GM19240 (cell line): Measurements from ENCODE around the gene SRGAP3.

Experiments used
- DNase-seq: peaks from one replicate; pipeline ENCODE4 v3.0.0; 2011; ENCODE audit warnings: low spot score; ENCODE audit not compliant: insufficient read length

The SRGAP3 gene

GRCh38 chr3:9146367-9147071, 102.9 kb downstream of the SRGAP3 start:
- no peak for DNase-seq

- DNase-seq, result no peak
Measured at GRCh38 chr3:9143184-9143583, 106.3 kb downstream of the SRGAP3 start.

GRCh38 chr3:9142362-9142761, 107.1 kb downstream of the SRGAP3 start:
- no peak for DNase-seq

GRCh38 chr3:9141928-9142289, 107.5 kb downstream of the SRGAP3 start:
- DNase-seq, result no peak

GRCh38 chr3:9139366-9139765, 110.1 kb downstream of the SRGAP3 start:
- DNase-seq, result no peak

- no peak for DNase-seq
Measured at GRCh38 chr3:9137676-9138075, 111.8 kb downstream of the SRGAP3 start.

- no peak for DNase-seq
Measured at GRCh38 chr3:9136746-9137465, 112.5 kb downstream of the SRGAP3 start.

GRCh38 chr3:9135930-9136525, 113.4 kb downstream of the SRGAP3 start:
- DNase-seq, result no peak

- DNase-seq, result no peak
Measured at GRCh38 chr3:9135526-9135925, 113.9 kb downstream of the SRGAP3 start.

- no peak for DNase-seq
Measured at GRCh38 chr3:9133656-9134055, 115.8 kb downstream of the SRGAP3 start.

GRCh38 chr3:9130345-9131305, 118.8 kb downstream of the SRGAP3 start:
- no peak for DNase-seq

- DNase-seq, result no peak
Measured at GRCh38 chr3:9129365-9129764, 120.1 kb downstream of the SRGAP3 start.

- no peak for DNase-seq
Measured at GRCh38 chr3:9125278-9125951, 124.0 kb downstream of the SRGAP3 start.

- DNase-seq, result no peak
Measured at GRCh38 chr3:9124730-9125129, 124.7 kb downstream of the SRGAP3 start.

- DNase-seq, result no peak
Measured at GRCh38 chr3:9123840-9124239, 125.6 kb downstream of the SRGAP3 start.

- no peak for DNase-seq
Measured at GRCh38 chr3:9122732-9123364, 126.6 kb downstream of the SRGAP3 start.

- DNase-seq, result no peak
Measured at GRCh38 chr3:9121366-9122001, 128.0 kb downstream of the SRGAP3 start.

- DNase-seq, result no peak
Measured at GRCh38 chr3:9119331-9119730, 130.1 kb downstream of the SRGAP3 start.

GRCh38 chr3:9118222-9118621, 131.2 kb downstream of the SRGAP3 start:
- no peak for DNase-seq

- no peak for DNase-seq
Measured at GRCh38 chr3:9117220-9117619, 132.2 kb downstream of the SRGAP3 start.
